Measurements from ENCODE around the gene NCBP3.
"Not testable (repeated sequence)": the region's sequence is repeated elsewhere in the genome, so short reads cannot be mapped to it uniquely, and the experiment has no call there.

NCBP3 gene

GRCh38 chr17:3880983-3881382 lies 34.9 kb upstream of the NCBP3 start:
- DNase-seq (ENCODE audit: low read depth) = no peak

- DNase-seq (ENCODE audit: low read depth) = no peak
Observed at GRCh38 chr17:3879591-3880417, 33.8 kb upstream of the NCBP3 start.

- DNase-seq (ENCODE audit: low read depth) = no peak
Observed at GRCh38 chr17:3879186-3879585, 33.1 kb upstream of the NCBP3 start.

GRCh38 chr17:3877220-3877619 lies 31.2 kb upstream of the NCBP3 start:
- DNase-seq (ENCODE audit: low read depth) = no peak

GRCh38 chr17:3875317-3875716 lies 29.3 kb upstream of the NCBP3 start:
- DNase-seq (ENCODE audit: low read depth) = no peak

- no peak for DNase-seq (ENCODE audit: low read depth)
Observed at GRCh38 chr17:3873862-3874261, 27.8 kb upstream of the NCBP3 start.

- no peak for DNase-seq (ENCODE audit: low read depth)
Observed at GRCh38 chr17:3870871-3871306, 24.8 kb upstream of the NCBP3 start.

GRCh38 chr17:3867606-3868005 lies 21.6 kb upstream of the NCBP3 start:
- no peak for DNase-seq (ENCODE audit: low read depth)

GRCh38 chr17:3867106-3867505 lies 21.1 kb upstream of the NCBP3 start:
- no peak for DNase-seq (ENCODE audit: low read depth)

- DNase-seq (ENCODE audit: low read depth) = no peak
Observed at GRCh38 chr17:3866276-3866675, 20.2 kb upstream of the NCBP3 start.

- DNase-seq (ENCODE audit: low read depth) = no peak
Observed at GRCh38 chr17:3865176-3865575, 19.1 kb upstream of the NCBP3 start.

GRCh38 chr17:3864534-3864933 lies 18.5 kb upstream of the NCBP3 start:
- no peak for DNase-seq (ENCODE audit: low read depth)

GRCh38 chr17:3861761-3862681 lies 16.0 kb upstream of the NCBP3 start:
- no peak for DNase-seq (ENCODE audit: low read depth)

- no peak for DNase-seq (ENCODE audit: low read depth)
Observed at GRCh38 chr17:3860939-3861700, 15.1 kb upstream of the NCBP3 start.

GRCh38 chr17:3859940-3860339 lies 13.9 kb upstream of the NCBP3 start:
- DNase-seq (ENCODE audit: low read depth) = no peak

GRCh38 chr17:3857261-3858105 lies 11.4 kb upstream of the NCBP3 start:
- DNase-seq (ENCODE audit: low read depth) = no peak

- not testable (repeated sequence) for DNase-seq (ENCODE audit: low read depth)
Observed at GRCh38 chr17:3854204-3854603, 8.2 kb upstream of the NCBP3 start.

- DNase-seq (ENCODE audit: low read depth) = no peak
Observed at GRCh38 chr17:3852561-3852960, 6.5 kb upstream of the NCBP3 start.

GRCh38 chr17:3851461-3852100 lies 5.5 kb upstream of the NCBP3 start:
- no peak for DNase-seq (ENCODE audit: low read depth)

GRCh38 chr17:3848229-3848835 lies 2.3 kb upstream of the NCBP3 start:
- no peak for DNase-seq (ENCODE audit: low read depth)
